Measurements from ENCODE around the gene SLC2A1. TPM values are rescaled to one million over a fixed set of nuclear protein-coding genes. Genes with fewer than 3 reads are reported as not detected.

The SLC2A1 gene
- polyA plus RNA-seq, 3 donors: 38.9 to 73.3 (median 42.7) TPM

DNA sequence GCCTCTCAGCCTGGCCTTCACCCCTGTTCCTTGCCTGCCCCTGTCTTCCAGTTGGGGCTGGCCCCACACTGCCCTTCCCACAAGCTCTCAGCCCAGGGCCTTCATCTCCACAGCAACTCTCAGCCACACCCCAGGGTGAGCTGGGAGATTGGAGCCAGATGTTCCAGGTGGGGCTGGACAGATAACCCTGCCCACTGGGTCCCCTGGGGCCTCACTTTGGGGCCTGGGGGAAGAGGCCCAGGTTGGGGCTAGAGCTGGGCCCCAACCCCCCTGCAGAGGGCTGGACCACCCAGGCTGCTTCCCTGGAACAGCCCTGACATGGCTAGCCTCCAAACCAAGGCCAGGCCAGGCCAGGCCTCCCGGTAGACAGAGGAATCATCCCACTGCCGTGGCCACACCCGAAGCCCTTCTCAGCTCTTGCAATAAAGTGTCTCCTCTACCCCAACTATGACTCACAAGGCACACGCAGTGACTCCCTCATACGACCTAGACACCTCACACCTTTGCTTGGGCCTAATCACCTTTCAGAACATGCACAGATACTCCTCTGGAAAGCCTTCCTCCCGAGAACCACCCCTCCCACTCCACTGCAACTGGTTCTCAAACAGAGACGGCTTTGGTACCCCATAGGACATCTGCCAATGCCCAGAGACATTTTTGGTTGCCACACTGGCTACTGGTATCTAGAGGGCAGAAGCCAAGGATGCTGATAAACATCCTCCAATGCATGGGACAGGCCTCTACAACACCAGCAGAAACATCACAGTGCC, 22.2 kb downstream of the SLC2A1 start:
- no peak for DNase-seq (ENCODE audit: extremely low read depth in 1 of 11, low read depth in 9 of 11, low spot score in 4 of 11)

DNA sequence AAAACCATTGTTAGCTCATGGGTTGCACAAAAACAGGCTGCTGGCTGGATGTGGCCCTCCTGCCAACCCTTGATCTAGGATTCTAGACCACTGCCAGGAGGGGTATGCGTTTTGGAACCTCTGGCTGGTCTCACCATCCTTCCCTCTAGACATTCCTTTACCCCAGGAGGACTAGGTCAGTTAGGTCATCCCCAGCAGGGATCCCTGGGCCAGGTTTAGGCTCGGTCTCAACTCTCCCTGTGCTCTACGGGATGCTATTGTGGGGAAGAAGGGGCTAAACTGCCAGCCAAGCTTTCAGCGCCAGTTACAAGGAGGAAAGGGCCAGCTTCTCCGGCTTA, 22.7 kb downstream of the SLC2A1 start:
- DNase-seq (ENCODE audit: extremely low read depth in 1 of 11, low read depth in 9 of 11, low spot score in 4 of 11): no peak

DNA sequence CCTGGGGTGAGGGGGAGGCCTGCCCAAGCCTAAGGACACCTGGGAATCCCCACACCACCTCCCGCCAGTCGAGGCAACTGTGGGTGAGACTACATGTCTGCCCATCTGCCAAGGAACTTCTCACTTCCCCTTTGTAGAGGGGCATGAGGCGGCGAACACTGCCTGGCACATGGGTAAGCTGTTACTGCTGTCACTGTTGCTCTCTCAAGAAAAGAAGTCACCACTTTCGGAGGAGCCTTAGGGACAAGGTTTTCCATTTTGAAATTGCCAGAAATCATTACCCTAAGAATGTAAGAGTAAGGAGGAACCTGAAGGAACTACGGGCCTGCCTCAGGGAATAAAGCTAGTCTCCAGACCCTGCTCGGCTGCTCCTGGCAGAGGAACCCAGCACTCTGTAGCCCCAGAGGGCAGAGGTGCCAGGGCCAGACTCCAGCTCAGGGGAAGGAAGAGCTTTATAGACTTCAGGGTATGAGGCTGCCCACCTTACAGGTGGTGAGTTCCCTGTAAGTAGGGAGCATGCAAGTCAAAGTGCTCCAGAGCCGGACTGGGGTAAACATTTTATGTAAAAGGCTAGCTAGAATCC, 23.3 kb downstream of the SLC2A1 start:
- DNase-seq (ENCODE audit: extremely low read depth in 1 of 11, low read depth in 9 of 11, low spot score in 4 of 11): no peak

DNA sequence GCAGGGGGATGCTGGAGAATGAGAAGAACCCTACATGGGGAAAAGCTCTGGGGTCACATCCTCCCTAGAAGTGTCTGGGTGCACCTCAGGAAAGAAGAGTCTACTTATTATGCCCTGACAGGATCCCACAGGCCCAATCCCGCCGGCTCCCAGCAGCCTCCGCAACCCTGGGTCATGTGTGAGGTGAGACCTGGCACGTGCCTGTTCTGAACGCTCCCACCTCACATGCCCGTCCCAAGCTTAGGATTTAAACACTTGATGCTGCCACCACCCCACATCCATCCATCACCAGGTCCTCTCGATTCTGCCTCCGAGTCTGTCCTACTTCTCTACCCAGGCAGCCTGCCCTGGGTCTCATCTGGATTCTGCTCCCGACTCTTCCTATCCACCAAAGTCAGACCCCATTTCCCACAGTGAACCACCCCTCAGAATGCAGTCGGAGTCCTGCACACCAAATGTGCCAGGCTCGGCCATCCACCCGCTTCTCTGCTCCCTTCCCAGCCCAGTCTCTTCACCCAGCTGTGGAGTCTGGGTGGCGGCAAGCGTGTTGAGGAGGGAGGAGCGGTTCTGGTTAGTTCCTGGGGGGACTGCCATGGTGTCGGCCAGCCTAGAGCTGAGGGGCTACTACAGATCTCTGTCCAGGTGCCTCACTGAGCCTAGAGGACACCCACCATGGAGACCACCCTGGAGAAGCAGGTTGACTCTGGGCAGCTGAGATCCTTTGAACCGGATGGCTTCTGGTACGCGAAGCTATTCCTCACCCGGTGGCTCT, 23.9 kb downstream of the SLC2A1 start:
- no peak for DNase-seq (ENCODE audit: extremely low read depth in 1 of 11, low read depth in 9 of 11, low spot score in 4 of 11)

DNA sequence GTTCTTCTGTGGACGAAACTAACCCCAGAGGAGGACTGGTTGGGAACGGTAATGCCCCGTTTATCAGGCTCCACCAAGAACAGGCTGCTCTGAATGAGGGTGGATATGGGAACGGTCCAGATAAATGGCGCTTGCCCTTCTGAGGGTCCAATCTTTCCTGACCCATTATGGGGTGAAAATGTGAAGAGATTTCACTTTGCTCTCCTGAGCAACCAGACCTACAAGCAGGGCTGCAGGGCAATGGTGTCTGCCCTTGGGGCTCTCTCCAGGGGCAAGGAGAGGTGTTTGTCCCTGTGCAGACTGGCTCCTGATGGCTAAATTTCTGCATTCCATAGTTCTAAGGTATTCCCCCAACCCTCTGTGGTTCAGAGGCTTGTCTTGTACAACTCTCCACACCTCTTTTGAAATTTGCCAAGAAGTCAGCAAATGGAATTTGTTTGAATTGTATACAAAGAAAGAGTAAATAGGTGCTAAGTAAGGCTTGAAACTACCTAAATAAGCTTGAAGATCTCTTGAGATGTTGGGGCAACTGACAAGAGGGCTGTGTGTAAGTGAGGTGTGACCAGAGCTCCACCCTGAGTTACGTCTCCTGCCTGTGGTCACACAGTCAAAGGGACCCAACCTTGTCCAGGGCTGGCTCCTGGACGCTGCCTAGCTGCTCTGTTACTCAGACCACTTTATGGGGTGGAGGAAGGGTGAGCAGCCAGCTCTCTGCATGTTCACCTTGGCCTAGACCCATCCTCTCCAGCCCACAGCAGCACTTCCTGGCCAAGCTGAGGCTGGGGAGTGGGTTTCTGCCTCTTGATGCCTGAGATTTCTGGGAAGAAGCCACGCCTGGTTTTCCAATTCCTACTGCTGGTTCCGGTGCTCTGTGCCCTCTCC, 24.8 kb downstream of the SLC2A1 start:
- no peak for DNase-seq (ENCODE audit: extremely low read depth in 1 of 11, low read depth in 9 of 11, low spot score in 4 of 11)

DNA sequence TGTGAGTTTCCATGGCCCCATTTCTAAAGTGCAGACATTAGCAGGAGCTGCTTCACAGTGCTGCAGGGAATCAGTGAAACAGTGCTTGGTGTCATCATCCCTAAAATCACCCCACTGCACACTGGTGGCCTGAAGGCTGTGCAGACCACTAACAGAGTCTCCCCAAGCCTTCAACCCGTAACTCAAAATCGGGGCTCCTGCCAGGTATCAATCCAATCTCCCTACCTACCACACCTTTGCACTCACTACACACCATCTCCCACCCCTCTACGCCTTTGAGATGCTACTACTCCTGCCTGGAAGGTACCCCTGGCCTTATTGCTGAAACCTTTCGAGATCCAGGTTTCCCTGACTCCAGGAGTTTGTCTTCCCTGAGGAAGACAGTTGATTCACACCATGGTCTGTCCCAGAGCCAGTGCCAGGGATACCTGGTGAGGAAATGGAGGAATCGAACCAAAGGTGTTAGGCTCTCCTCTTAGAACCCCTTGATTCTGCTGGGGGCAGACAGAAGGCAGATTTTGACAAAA, 25.5 kb downstream of the SLC2A1 start:
- no peak for DNase-seq (ENCODE audit: extremely low read depth in 1 of 11, low read depth in 9 of 11, low spot score in 4 of 11)

DNA sequence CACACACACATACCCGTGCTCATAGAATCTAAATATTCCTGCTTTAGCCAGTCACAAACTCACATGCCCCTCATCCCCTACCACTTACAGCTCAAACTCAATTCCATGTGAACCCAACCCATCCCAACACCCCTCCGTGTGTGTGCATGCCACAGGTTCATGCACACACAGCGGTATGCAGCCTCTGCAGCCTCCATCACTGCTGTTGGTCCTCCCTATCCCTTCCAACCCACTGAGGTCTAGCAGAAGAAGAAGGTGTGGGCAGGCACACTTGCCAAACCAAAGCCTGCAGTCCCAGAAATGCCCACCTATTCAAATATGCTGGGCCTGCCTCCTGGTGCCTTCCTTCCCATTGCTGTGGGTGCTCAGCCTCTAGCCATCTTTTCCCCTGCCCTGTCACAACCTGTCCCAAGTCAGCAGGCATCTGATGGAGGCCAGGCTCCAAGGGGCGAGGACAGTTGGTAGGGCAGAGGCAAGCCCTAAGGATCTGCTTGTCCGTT, 26.2 kb downstream of the SLC2A1 start:
- no peak for DNase-seq (ENCODE audit: extremely low read depth in 1 of 11, low read depth in 9 of 11, low spot score in 4 of 11)

DNA sequence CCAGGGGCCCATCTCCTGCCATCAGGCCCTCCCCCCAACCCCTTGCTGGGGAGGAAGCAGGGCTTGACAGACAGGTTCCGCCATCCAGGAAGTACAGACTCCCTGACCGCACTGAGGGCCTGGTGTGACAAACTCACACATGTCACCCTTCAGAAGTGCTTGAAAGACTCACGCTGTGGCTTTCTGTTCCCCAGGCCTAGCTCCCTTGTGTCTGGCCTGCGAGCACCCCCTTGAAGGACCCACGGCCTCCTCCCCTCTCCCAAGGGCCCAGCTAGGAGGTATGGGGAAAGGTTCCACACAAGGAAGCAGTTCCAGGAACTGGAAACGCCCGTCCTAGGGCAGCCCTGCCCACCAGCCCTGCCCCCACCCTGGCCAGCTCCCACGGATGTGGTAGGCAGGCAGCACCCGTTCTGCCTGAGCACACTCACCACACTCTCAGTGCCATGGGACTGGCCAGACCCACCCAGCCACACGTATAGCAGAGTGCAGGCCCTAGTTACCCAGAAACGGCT, 26.7 kb downstream of the SLC2A1 start:
- DNase-seq (ENCODE audit: extremely low read depth in 1 of 11, low read depth in 9 of 11, low spot score in 4 of 11): peak in 1 of 11 donors; percentile 50

DNA sequence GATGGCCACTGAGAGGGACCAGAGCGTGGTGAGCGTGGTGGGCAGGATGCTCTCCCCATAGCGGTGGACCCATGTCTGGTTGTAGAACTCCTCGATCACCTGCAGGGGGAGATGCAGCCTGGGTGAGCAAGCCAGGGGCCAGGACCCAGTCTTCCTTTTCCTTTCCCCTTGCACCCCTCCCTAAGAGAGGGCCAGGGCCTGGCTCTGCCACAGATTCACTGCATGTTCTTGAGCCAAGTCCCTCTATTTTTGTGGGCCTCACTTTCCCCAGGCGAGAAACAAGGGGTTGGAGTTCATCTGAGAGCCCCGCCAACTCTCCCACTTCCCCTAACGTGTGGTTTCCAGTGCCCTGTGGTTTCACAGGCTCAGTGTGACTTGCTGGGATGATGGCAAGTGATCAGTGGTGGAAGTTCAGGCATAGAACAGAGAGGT, 27.5 kb downstream of the SLC2A1 start:
- DNase-seq (ENCODE audit: extremely low read depth in 1 of 11, low read depth in 9 of 11, low spot score in 4 of 11): no peak

DNA sequence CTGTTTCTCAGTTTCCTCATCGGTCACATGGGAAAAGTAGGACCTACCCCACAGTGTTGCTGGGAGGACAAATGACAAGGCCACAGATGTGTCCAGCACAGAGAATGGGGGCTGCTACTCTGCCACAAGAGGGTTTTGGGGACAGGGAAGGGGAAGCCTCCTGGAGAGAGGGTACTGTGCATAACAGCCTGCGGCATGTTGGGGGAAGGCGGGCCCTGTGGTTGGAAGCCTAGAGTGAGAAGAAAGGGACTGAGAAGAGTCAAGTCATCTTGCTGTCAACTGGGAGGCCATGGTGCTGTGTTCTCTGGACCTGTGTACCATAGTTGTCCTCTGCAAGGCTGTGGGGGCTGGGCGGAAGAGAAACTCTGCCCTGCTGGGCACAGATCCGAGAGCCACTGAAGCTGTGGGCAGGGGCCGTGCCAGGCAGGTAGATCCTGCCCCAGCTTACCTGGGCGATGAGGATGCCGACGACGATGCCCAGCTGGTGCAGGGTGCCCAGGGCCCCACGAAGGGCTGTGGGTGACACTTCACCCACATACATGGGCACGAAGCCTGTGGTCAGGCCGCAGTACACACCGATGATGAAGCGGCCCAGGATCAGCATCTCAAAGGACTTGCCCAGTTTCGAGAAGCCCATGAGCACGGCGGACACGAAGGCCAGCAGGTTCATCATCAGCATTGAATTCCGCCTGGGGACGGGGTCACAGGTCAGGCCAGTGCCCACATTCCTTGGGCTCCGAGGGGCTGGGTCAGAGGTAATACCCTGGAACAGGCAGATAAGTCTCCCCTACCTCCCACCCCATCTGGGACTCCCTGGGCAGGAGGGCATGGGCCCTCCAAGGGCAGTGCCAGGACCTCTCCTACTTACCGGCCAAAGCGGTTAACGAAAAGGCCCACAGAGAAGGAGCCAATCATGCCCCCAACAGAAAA, 28.2 kb downstream of the SLC2A1 start:
- DNase-seq (ENCODE audit: extremely low read depth in 1 of 11, low read depth in 9 of 11, low spot score in 4 of 11): no peak

DNA sequence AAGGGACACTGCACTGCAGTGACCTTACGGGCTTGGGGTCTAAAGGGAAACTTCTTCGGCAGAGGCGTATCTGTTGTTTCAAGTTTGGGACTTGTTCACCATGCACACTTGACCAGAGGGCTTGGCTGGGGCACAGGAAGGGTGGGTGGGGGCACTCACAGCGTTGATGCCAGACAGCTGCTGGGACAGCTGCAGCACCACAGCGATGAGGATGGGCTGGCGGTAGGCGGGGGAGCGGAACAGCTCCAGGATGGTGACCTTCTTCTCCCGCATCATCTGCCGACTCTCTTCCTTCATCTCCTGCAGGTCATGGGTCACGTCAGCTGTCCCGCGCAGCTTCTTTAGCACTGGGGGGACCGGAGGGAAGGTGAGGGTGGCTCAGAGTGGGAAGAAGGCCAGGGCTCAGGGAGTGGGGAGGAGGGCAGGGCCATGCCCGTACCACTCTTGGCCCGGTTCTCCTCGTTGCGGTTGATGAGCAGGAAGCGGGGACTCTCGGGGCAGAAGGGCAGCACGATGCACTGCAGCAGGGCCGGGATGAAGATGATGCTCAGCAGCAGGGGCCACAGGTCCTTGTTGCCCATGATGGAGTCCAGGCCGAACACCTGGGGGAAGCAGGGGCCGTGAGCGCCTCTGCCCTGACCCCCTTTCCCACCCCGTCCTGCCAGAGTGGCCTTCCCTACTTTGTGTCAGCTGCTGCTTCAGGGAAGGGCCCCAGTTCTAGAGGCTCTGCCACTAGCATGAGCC, 29.1 kb downstream of the SLC2A1 start:
- no peak for DNase-seq (ENCODE audit: extremely low read depth in 1 of 11, low read depth in 9 of 11, low spot score in 4 of 11)

DNA sequence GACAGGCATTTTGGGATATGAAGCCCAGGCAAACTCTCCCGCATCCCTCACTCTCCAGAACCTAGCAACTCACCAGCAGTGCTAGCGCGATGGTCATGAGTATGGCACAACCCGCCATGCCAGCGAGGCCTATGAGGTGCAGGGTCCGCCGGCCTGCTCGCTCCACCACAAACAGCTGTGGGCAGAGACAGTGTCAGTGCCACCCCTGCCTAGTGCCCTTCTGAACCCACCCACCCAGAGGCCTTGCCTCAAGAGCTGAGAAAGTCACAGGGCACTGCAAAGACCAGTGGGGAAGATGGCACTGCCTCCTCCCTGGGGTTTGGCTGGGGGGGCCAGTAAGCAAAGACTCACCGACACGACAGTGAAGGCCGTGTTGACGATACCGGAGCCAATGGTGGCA, 29.8 kb downstream of the SLC2A1 start:
- DNase-seq (ENCODE audit: extremely low read depth in 1 of 11, low read depth in 9 of 11, low spot score in 4 of 11): no peak

DNA sequence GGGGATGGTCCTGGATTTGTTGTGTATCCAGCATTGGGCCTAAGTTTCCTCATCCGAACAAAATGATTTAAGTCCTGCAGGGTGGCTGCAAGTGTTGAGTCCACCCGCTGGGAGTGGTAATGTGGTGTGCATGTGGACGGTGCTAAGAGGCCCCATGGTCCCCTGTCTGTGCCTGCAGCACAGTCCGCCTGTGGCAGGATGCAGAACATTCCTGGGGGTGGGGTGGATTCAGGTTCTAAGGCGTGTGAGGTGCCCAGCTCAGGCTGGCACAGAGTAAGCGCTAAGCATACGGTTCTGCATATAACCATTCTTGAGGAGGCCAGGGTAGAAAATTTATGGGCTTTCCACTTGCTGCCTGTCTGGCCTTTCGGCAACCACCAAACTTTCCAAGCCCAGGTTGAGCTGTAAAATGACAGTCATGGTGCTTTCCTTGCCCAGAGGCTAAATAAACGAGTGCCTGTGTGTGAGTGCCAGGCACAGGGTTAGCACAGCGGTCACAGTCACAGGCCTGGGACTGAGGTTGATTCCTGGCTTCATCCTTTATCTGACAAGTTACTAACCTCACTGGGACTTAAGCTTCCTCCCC, 30.7 kb downstream of the SLC2A1 start:
- DNase-seq (ENCODE audit: extremely low read depth in 1 of 11, low read depth in 9 of 11, low spot score in 4 of 11): no peak

DNA sequence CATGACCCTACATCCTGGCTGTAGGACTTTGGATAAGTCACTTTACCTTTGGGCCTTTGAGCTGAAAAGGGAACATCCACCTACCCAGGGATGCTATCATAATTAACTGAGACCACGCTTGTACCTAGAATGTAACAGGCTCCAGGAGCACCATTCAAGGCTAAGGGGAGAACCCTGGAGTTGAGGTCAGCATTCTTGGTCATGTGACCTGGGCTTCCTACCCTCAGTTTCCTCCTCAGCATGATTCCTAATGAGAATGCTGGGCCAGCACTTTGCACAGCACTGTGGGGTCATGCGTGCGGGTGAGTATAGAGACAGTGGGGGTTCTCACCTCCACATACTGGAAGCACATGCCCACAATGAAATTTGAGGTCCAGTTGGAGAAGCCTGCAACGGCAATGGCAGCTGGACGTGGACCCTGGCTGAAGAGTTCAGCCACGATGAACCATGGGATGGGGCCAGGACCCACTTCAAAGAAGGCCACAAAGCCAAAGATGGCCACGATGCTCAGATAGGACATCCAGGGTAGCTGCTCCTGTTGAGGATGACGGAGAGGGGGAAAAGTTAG, 31.3 kb downstream of the SLC2A1 start:
- no peak for DNase-seq (ENCODE audit: extremely low read depth in 1 of 11, low read depth in 9 of 11, low spot score in 4 of 11)

DNA sequence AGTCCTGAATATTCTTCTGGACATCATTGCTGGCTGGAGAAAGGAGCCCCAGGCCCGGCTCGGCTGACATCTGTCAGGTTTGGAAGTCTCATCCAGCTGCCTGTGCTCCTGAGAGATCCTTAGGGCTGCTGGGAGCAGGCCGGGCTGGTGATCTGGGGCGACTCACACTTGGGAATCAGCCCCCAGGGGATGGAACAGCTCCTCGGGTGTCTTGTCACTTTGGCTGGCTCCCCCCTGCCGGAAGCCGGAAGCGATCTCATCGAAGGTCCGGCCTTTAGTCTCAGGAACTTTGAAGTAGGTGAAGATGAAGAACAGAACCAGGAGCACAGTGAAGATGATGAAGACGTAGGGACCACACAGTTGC, 31.8 kb downstream of the SLC2A1 start:
- DNase-seq (ENCODE audit: extremely low read depth in 1 of 11, low read depth in 9 of 11, low spot score in 4 of 11): no peak

DNA sequence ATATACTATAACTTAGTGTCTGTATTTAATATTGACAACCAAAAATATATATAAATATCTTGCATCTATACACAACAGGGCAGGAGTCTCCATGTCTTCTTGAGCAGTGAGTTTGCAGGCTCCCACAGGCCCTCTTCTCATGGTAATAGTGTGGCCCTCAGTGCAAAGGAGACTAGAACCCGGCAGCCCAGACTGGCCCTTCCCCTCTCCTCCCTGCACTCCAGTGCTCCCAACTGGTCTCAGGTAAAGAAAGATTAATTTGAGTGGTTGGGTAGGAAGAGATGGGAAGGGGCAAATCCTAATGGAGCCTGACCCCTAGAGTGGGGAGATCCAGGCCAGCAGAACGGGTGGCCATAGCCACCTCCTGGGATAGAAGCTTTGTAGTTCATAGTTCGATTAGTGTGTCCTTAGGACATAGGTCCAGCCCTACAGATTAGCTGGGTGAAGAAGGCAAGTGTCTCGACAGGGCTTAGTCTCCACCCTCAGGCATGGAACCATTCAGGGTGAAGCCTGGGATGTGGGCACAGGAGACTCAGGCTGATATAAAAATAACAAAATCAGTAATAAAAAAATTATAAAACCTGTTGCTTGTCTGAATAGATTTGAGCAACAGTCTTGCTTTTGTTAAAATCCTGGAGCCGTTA, 32.3 kb downstream of the SLC2A1 start:
- DNase-seq (ENCODE audit: extremely low read depth in 1 of 11, low read depth in 9 of 11, low spot score in 4 of 11): no peak

All from renal cortex interstitium (tissue), 11 donors.